ENCODE results near the gene YJEFN3. TPM values are rescaled to one million over a fixed set of nuclear protein-coding genes. Genes with fewer than 3 reads are reported as not detected.

Gene YJEFN3, protein sequence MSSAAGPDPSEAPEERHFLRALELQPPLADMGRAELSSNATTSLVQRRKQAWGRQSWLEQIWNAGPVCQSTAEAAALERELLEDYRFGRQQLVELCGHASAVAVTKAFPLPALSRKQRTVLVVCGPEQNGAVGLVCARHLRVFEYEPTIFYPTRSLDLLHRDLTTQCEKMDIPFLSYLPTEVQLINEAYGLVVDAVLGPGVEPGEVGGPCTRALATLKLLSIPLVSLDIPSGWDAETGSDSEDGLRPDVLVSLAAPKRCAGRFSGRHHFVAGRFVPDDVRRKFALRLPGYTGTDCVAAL
- total RNA-seq (1 to 10 TPM; 3.8 to 7.2 TPM), polyA plus RNA-seq (10 to 100 TPM in 1 of 2 donors, under 1 TPM in 1; 0.75 to 60.1 TPM)
- long read RNA-seq, donor 1, partial matches to known transcripts = 0 of 2 reads
- long read RNA-seq, donor 1, other reads (novel, unspliced or antisense) = 2 of 2 reads
- long read RNA-seq, donor 2, partial matches to known transcripts = 1 of 1 reads
- long read RNA-seq, donor 2, other reads (novel, unspliced or antisense) = 0 of 1 reads

DNA sequence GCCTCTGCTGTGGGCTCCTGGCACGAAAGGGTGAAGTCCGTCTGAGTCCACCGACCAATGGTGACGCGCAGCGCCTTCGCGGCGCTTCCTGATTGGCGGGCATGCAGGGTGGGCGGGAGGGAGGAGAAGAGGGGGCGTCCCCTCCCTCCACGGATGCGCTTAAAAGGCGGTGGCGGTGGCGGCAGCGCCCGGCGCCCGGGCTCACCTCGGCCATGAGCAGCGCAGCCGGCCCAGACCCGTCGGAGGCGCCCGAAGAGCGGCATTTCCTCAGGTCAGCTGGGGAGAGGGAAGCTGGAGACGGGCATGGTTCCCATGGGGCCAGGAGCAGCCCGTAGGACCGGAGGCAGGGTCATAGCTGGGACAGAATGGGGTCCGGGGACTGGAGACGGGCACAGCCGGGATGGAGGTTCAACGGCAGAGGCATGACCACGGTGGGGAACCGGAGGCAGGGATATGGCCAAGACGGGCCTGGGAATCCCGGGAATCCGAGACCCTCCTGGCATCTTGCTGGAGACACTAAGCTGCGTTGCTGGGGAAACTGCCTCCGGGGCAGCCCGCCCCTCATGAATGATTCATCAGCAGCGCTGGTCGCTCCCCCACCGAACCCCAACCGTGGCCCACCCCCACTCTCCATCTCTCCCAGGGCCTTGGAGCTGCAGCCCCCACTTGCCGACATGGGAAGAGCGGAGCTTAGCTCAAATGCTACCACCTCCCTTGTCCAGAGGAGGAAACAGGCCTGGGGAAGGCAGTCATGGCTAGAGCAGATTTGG lies at the start of gene YJEFN3:
Gene YJEFN3 (plus strand): TSS at position 191 of the 770 bp plus-strand sequence. CDS start 22 bp downstream, at position 213.
- Histone ChIP-seq H3K27ac (ENCODE audit: low read depth in 1 of 2, low read length in 2 of 2) (no peak within 1 kb of the TSS), H3K4me1 (ENCODE audit: control insufficient read depth in 1 of 2, insufficient read depth in 2 of 2, low read length in 2 of 2) (no peaks in the 10 kb centered on the region), H3K27me3 (ENCODE audit: control insufficient read depth in 1 of 2, insufficient read depth in 2 of 2, low read length in 1 of 2) (no peaks in the 10 kb centered on the region), H3K4me3 (ENCODE audit: low read length in 2 of 2) (no peak within 1 kb of the TSS), H3K36me3 (ENCODE audit: control insufficient read depth in 1 of 2, insufficient read depth in 2 of 2, low read length in 1 of 2) (no peaks in the 10 kb centered on the region), H3K9me3 (ENCODE audit: control insufficient read depth, low read length) (no peaks in the 10 kb centered on the region)
- no peak for DNase-seq
- intact Hi-C loops (cut with DNase I) = no loop called here
- no peak for ATAC-seq (ENCODE audit: low FRiP score)
- 46 to 48% methylated on average over 28 to 50 of the region's 50 CpGs for WGBS, 2 donors

DNA sequence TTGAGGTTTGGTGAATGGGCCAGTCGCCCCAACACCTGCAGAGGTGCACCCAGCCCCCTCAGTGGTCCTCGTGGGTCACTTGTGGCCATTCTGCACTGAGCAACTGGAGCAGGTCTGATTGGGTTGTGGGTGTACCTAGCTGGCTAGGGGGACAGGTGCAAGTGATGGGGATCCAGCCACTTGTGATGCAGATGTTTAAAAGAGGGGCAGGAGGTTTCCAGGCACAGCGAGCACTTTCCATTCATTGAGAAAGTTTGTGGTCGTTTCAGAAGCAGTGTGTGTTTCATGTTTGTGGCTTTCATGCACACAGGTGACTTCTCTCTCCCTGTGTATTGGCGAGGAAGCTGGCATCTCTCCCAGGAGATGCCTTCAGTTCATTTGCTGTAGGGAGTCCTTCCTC lies 48.0 kb upstream of the YJEFN3 start:
- no peaks in the 10 kb centered on the region for H3K27me3 ChIP-seq (ENCODE audit: control insufficient read depth in 1 of 2, insufficient read depth in 2 of 2, low read length in 1 of 2)
- no peak overlapping the region for H3K27ac ChIP-seq (ENCODE audit: low read depth in 1 of 2, low read length in 2 of 2)
- H3K36me3 ChIP-seq (ENCODE audit: control insufficient read depth in 1 of 2, insufficient read depth in 2 of 2, low read length in 1 of 2) = no peaks in the 10 kb centered on the region
- WGBS, 2 donors = 84 to 88% methylated on average over 5 of the region's 5 CpGs
- H3K4me1 ChIP-seq (ENCODE audit: control insufficient read depth in 1 of 2, insufficient read depth in 2 of 2, low read length in 2 of 2) = no peaks in the 10 kb centered on the region
- no peak for DNase-seq
- no peaks in the 10 kb centered on the region for H3K9me3 ChIP-seq (ENCODE audit: control insufficient read depth, low read length)
- H3K4me3 ChIP-seq (ENCODE audit: low read length in 2 of 2) = no peak overlapping the region
- intact Hi-C loops (cut with DNase I) = loop anchor here in 1 of 2 donors (5.0 kb wide), 1 partner anchor 58 kb away; no protein-coding TSS in a partner anchor
- ATAC-seq (ENCODE audit: low FRiP score) = no peak

DNA sequence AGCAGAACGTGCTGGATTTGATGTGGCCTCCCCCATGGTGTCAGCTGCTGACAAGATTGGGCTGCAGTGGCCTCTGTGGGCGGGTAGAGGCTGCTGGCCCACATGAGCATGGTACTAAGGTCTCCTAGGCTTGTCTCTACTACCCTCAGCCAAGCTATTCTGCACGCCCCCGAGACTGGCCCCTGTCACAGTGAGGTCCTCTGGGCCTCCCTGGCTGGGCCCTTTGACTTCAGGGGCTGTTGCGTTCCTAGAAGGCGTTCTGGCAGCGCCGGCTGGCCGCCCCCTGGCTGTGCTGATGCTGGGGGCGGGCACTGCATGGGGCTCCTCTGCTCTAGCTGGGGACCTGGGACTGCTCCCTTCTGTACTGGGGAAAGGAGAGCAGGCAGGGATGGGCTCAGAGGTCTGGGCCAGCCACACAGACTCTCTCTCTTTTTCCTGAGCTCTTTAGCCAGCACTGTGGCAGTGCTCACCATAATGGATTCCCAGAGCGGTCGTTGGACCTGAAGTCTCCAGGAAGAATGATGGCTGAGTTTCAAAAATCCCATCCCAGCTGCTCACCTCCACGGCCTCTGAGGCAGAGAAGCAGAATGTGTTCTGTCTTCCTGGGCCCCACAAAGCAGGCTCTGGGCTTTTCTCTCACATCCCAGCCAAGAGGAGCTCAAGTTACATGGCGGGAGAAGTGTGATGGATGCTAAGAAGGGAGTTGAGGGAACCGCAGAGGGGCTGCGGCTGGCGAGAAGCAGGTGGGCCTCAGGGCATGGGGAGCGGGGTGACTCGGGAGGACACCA lies 45.7 kb upstream of the YJEFN3 start:
- intact Hi-C loops (cut with DNase I) = loop anchor here in 1 of 2 donors (5.0 kb wide), 1 partner anchor 61 kb away; no protein-coding TSS in a partner anchor
- Histone ChIP-seq H3K27me3 (ENCODE audit: control insufficient read depth in 1 of 2, insufficient read depth in 2 of 2, low read length in 1 of 2) (no peaks in the 10 kb centered on the region), H3K9me3 (ENCODE audit: control insufficient read depth, low read length) (no peaks in the 10 kb centered on the region), H3K4me1 (ENCODE audit: control insufficient read depth in 1 of 2, insufficient read depth in 2 of 2, low read length in 2 of 2) (no peaks in the 10 kb centered on the region), H3K27ac (ENCODE audit: low read depth in 1 of 2, low read length in 2 of 2) (no peak overlapping the region), H3K4me3 (ENCODE audit: low read length in 2 of 2) (no peak overlapping the region), H3K36me3 (ENCODE audit: control insufficient read depth in 1 of 2, insufficient read depth in 2 of 2, low read length in 1 of 2) (no peaks in the 10 kb centered on the region)
- ATAC-seq (ENCODE audit: low FRiP score) = no peak
- 56 to 65% methylated on average over 19 of the region's 19 CpGs for WGBS, 2 donors
- DNase-seq = no peak

DNA sequence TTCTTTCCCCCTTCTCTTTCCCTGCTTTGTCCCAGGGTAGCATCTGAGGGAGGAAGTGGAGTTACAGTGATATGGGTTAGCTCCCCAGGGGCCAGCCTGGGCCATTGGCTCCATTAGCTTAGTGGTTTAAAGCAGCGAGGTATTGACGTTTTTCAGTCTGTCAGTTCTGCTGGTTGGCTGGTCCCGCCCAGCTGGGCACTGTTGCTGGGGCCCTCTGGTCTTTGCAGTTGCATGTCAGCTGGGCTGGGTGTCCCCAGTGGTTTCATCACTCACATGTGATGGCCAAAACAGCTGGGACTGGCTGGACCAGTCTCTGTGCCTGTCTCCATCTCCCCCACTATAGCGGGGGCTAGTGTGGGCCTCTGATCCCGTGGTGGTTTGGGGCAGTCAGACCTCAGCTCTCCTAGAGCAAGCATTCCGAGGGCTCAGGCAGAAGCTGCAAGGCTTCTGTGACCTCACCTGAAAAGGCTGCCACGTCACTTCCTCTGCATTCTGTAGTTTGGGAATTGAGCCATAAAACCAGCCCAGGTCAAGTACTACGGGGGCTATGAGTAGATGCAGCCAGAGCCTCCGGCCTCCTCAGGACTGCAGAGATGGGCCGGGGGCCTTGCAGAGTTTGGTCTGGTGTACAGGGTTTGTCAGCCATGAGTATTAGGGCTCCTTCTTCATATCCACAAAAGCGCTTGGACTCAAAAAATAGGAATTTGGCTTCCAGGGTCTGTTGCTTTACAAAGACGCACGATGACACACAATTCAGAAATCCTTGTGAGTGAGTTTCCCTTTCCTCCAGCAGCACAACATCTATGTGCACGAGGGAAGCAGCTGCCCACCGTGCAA lies 43.3 kb upstream of the YJEFN3 start:
- 71 to 77% methylated on average over 15 of the region's 15 CpGs for WGBS, 2 donors
- Histone ChIP-seq H3K27ac (ENCODE audit: low read depth in 1 of 2, low read length in 2 of 2) (no peak overlapping the region), H3K27me3 (ENCODE audit: control insufficient read depth in 1 of 2, insufficient read depth in 2 of 2, low read length in 1 of 2) (no peaks in the 10 kb centered on the region), H3K4me3 (ENCODE audit: low read length in 2 of 2) (no peak overlapping the region), H3K36me3 (ENCODE audit: control insufficient read depth in 1 of 2, insufficient read depth in 2 of 2, low read length in 1 of 2) (no peaks in the 10 kb centered on the region), H3K9me3 (ENCODE audit: control insufficient read depth, low read length) (no peaks in the 10 kb centered on the region), H3K4me1 (ENCODE audit: control insufficient read depth in 1 of 2, insufficient read depth in 2 of 2, low read length in 2 of 2) (no peaks in the 10 kb centered on the region)
- DNase-seq (no peak), ATAC-seq (ENCODE audit: low FRiP score) (no peak)
- intact Hi-C loops (cut with DNase I) = loop anchor here in 1 of 2 donors (5.0 kb wide), 1 partner anchor 78 kb away; the partner anchor contains the start of gene GATAD2A

DNA sequence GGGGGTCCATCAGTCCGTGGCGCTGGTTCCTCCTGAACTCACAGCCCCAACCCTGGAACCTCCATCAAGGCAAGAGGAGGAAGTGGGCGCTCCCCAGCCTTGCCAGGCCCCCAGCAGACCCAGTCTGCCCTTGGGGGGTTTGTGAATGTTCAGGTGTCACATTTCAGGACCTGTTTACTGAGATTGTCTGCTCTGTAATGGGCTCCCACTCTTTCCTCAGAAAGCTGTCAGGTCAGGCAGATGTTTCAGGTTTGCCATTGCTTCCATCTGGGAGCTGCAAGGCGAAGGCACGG lies 42.8 kb upstream of the YJEFN3 start:
- Histone ChIP-seq H3K36me3 (ENCODE audit: control insufficient read depth in 1 of 2, insufficient read depth in 2 of 2, low read length in 1 of 2) (no peaks in the 10 kb centered on the region), H3K4me1 (ENCODE audit: control insufficient read depth in 1 of 2, insufficient read depth in 2 of 2, low read length in 2 of 2) (no peaks in the 10 kb centered on the region), H3K9me3 (ENCODE audit: control insufficient read depth, low read length) (no peaks in the 10 kb centered on the region), H3K27me3 (ENCODE audit: control insufficient read depth in 1 of 2, insufficient read depth in 2 of 2, low read length in 1 of 2) (no peaks in the 10 kb centered on the region), H3K27ac (ENCODE audit: low read depth in 1 of 2, low read length in 2 of 2) (no peak overlapping the region), H3K4me3 (ENCODE audit: low read length in 2 of 2) (no peak overlapping the region)
- ATAC-seq (ENCODE audit: low FRiP score) = no peak
- intact Hi-C loops (cut with DNase I) = loop anchor here in 1 of 2 donors (5.0 kb wide), 1 partner anchor 79 kb away; the partner anchor contains the start of gene GATAD2A
- 95% methylated on average over 5 of the region's 5 CpGs for WGBS, 2 donors
- DNase-seq = no peak

DNA sequence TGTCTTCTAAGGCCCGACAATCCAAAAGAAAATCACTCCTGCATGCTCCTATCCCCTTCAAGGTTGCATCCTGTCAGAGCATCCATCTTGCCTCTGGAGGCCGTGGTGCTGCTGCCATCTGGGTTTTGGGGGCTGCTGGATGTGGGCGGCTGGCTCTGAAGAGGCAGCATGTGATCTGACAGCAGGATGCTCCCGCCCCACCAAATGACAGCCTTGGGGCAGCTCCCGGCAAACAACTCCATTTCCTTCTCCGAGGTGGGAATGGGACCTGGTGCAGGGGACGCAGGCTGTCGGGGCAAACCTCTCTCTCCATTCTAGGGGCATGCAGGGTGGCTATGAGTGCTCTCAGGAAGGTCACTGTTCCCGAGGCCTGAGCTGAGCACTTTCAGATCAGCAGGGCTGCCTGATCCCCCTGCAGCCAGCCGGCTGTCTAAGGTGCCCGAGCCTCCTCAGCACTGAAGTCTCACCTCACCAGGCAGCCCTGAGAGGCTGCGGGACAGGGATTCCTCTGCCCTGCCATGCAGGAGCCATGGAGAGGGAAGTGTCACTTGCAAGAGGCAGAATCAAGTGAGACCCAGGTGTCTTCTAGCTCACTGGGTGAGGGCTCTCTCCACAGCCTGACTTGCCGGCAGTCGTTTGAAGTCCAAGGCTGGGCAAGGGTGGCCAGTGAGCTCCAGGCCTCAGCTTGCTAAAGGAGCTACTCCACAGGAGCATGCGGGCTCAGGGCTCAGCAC lies 42.2 kb upstream of the YJEFN3 start:
- no peaks in the 10 kb centered on the region for H3K27me3 ChIP-seq (ENCODE audit: control insufficient read depth in 1 of 2, insufficient read depth in 2 of 2, low read length in 1 of 2)
- no peaks in the 10 kb centered on the region for H3K4me1 ChIP-seq (ENCODE audit: control insufficient read depth in 1 of 2, insufficient read depth in 2 of 2, low read length in 2 of 2)
- no peaks in the 10 kb centered on the region for H3K36me3 ChIP-seq (ENCODE audit: control insufficient read depth in 1 of 2, insufficient read depth in 2 of 2, low read length in 1 of 2)
- no peaks in the 10 kb centered on the region for H3K9me3 ChIP-seq (ENCODE audit: control insufficient read depth, low read length)
- WGBS, 2 donors = 86 to 91% methylated on average over 15 of the region's 15 CpGs
- H3K4me3 ChIP-seq (ENCODE audit: low read length in 2 of 2) = no peak overlapping the region
- ATAC-seq (ENCODE audit: low FRiP score) (no peak), DNase-seq (no peak)
- no peak overlapping the region for H3K27ac ChIP-seq (ENCODE audit: low read depth in 1 of 2, low read length in 2 of 2)
- intact Hi-C loops (cut with DNase I) = loop anchor here in 1 of 2 donors (5.0 kb wide), 1 partner anchor 79 kb away; the partner anchor contains the start of gene GATAD2A

DNA sequence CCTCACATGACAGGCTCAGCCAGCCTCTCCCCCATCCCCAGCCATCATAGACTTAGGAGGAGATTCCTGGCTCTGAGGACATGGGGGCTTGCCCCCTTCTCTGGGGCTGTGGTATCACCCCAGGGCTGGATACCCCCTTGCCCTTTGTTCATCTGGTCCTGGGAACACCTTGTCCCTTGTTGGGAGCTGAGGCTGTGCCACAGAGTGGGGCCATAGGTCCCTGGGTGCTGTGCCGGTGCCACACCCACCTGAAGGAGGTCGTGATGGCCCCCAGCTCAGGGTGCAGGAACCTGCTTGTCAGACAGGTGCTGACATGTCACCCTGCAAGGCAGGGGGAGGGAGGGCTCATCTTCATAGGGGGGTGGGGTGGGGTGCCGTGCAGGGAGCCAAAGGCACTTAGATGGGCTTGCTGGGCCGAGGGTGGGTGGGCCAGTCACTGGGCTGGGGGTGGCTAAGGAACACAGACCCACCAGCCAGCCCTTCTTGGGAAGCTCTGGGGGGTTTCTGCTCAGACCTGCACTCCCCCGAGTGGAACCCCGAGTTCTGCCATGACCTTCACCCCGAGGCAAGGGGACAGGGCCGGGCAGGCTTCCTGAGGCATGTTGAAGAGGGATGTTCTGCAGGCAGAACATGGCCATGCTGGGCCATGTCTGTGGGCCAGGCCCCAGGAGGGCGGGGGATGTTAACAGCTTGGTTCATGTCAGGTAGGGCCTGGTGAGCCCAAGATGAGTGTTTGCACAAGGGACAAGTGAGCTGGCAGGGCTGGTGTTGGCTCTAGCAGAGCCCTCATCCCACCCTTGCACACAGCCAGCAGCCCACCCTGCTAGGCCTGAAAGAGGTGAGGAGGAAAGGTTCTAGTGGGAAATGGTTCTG lies 41.4 kb upstream of the YJEFN3 start:
- Histone ChIP-seq H3K9me3 (ENCODE audit: control insufficient read depth, low read length) (no peaks in the 10 kb centered on the region), H3K4me3 (ENCODE audit: low read length in 2 of 2) (no peak overlapping the region), H3K27me3 (ENCODE audit: control insufficient read depth in 1 of 2, insufficient read depth in 2 of 2, low read length in 1 of 2) (no peaks in the 10 kb centered on the region), H3K36me3 (ENCODE audit: control insufficient read depth in 1 of 2, insufficient read depth in 2 of 2, low read length in 1 of 2) (no peaks in the 10 kb centered on the region), H3K4me1 (ENCODE audit: control insufficient read depth in 1 of 2, insufficient read depth in 2 of 2, low read length in 2 of 2) (no peaks in the 10 kb centered on the region), H3K27ac (ENCODE audit: low read depth in 1 of 2, low read length in 2 of 2) (peak overlapping the region in 1 of 2 donors; percentile 63)
- ATAC-seq (ENCODE audit: low FRiP score) (no peak), DNase-seq (no peak)
- WGBS, 2 donors = 81 to 84% methylated on average over 9 of the region's 9 CpGs
- intact Hi-C loops (cut with DNase I) = loop anchor here in 1 of 2 donors (5.0 kb wide), 1 partner anchor 80 kb away; the partner anchor contains the start of gene GATAD2A

Measured in aorta (tissue), 5 donors.